ENCODE measurements around the gene AP3B1. TPM values are rescaled to one million over a fixed set of nuclear protein-coding genes. Genes with fewer than 3 reads are reported as not detected.

Gene AP3B1
- total and polyA plus RNA-seq, 2 donors (not counting 1 experiment from before 2014, with no cell fraction given) = 50.5 to 66.9 TPM

GRCh38 chr5:78318337-78318736, 23.8 kb upstream of the AP3B1 start:
- Histone ChIP-seq H3K9ac (ENCODE audit: insufficient read depth, low read length) (no peak overlapping the region), H4K20me1 (ENCODE audit: control insufficient read depth, extremely low read depth, insufficient read depth, low read length) (no peaks in the 10 kb centered on the region), H3K79me2 (ENCODE audit: control insufficient read depth, insufficient read depth, low read length) (no peaks in the 10 kb centered on the region), H3K9me3 (ENCODE audit: control insufficient read depth, insufficient read depth, low read depth, low read length) (no peaks in the 10 kb centered on the region), H3K4me3 (replicated peaks in 1 of 4; ENCODE audit: control extremely low read depth in 1 of 4, insufficient read depth in 1 of 4, low read depth in 3 of 4, low read length in 4 of 4) (no peak overlapping the region), H3K4me2 (ENCODE audit: extremely low read depth, insufficient read depth, low read length) (no peak overlapping the region), H3K27me3 (ENCODE audit: control insufficient read depth, insufficient read depth, low read length) (no peaks in the 10 kb centered on the region), H3K27ac (ENCODE audit: insufficient read depth, low read length) (no peak overlapping the region), H3K36me3 (ENCODE audit: control insufficient read depth, insufficient read depth, low read length) (no peaks in the 10 kb centered on the region), H3K4me1 (ENCODE audit: control insufficient read depth, extremely low read depth, insufficient read depth, low read length) (no peaks in the 10 kb centered on the region), H2AFZ (ENCODE audit: low read length) (no peak overlapping the region)
- TF ChIP-seq EZH2 (IDR thresholded peaks at IDR 0.05; ENCODE audit: low read length, missing control alignments) = no peak
- no peak for TF ChIP-seq CTCF (conservative IDR thresholded peaks at IDR 0.05 in 1 of 2, IDR thresholded peaks at IDR 0.05 in 1 of 2; ENCODE audit: low read depth in 1 of 2, low read length in 2 of 2)
- no peak for DNase-seq (ENCODE audit: low read depth in 2 of 2)

GRCh38 chr5:78317515-78317914, 23.0 kb upstream of the AP3B1 start:
- H3K4me3 ChIP-seq (replicated peaks in 1 of 4; ENCODE audit: control extremely low read depth in 1 of 4, insufficient read depth in 1 of 4, low read depth in 3 of 4, low read length in 4 of 4) = no peak overlapping the region
- H3K4me2 ChIP-seq (ENCODE audit: extremely low read depth, insufficient read depth, low read length) = no peak overlapping the region
- H3K27me3 ChIP-seq (ENCODE audit: control insufficient read depth, insufficient read depth, low read length) = no peaks in the 10 kb centered on the region
- H3K9ac ChIP-seq (ENCODE audit: insufficient read depth, low read length) = no peak overlapping the region
- no peaks in the 10 kb centered on the region for H4K20me1 ChIP-seq (ENCODE audit: control insufficient read depth, extremely low read depth, insufficient read depth, low read length)
- H3K27ac ChIP-seq (ENCODE audit: insufficient read depth, low read length) = no peak overlapping the region
- no peak overlapping the region for H2AFZ ChIP-seq (ENCODE audit: low read length)
- no peaks in the 10 kb centered on the region for H3K9me3 ChIP-seq (ENCODE audit: control insufficient read depth, insufficient read depth, low read depth, low read length)
- H3K79me2 ChIP-seq (ENCODE audit: control insufficient read depth, insufficient read depth, low read length) = no peaks in the 10 kb centered on the region
- H3K4me1 ChIP-seq (ENCODE audit: control insufficient read depth, extremely low read depth, insufficient read depth, low read length) = no peaks in the 10 kb centered on the region
- no peak for DNase-seq (ENCODE audit: low read depth in 2 of 2)
- TF ChIP-seq EZH2 (IDR thresholded peaks at IDR 0.05; ENCODE audit: low read length, missing control alignments) (no peak), CTCF (conservative IDR thresholded peaks at IDR 0.05 in 1 of 2, IDR thresholded peaks at IDR 0.05 in 1 of 2; ENCODE audit: low read depth in 1 of 2, low read length in 2 of 2) (no peak)
- no peaks in the 10 kb centered on the region for H3K36me3 ChIP-seq (ENCODE audit: control insufficient read depth, insufficient read depth, low read length)

- Histone ChIP-seq H3K4me3 (replicated peaks in 1 of 4; ENCODE audit: control extremely low read depth in 1 of 4, insufficient read depth in 1 of 4, low read depth in 3 of 4, low read length in 4 of 4) (no peak overlapping the region), H2AFZ (ENCODE audit: low read length) (no peak overlapping the region), H3K79me2 (ENCODE audit: control insufficient read depth, insufficient read depth, low read length) (no peaks in the 10 kb centered on the region), H3K9ac (ENCODE audit: insufficient read depth, low read length) (no peak overlapping the region), H4K20me1 (ENCODE audit: control insufficient read depth, extremely low read depth, insufficient read depth, low read length) (no peaks in the 10 kb centered on the region), H3K9me3 (ENCODE audit: control insufficient read depth, insufficient read depth, low read depth, low read length) (no peaks in the 10 kb centered on the region), H3K27ac (ENCODE audit: insufficient read depth, low read length) (no peak overlapping the region), H3K4me2 (ENCODE audit: extremely low read depth, insufficient read depth, low read length) (no peak overlapping the region), H3K4me1 (ENCODE audit: control insufficient read depth, extremely low read depth, insufficient read depth, low read length) (no peaks in the 10 kb centered on the region), H3K36me3 (ENCODE audit: control insufficient read depth, insufficient read depth, low read length) (no peaks in the 10 kb centered on the region), H3K27me3 (ENCODE audit: control insufficient read depth, insufficient read depth, low read length) (peaks cover 7% of the 10 kb centered on the region)
- DNase-seq (ENCODE audit: low read depth in 2 of 2) = no peak
- TF ChIP-seq EZH2 (IDR thresholded peaks at IDR 0.05; ENCODE audit: low read length, missing control alignments) = no peak
- no peak for TF ChIP-seq CTCF (conservative IDR thresholded peaks at IDR 0.05 in 1 of 2, IDR thresholded peaks at IDR 0.05 in 1 of 2; ENCODE audit: low read depth in 1 of 2, low read length in 2 of 2)
Measured at GRCh38 chr5:78308703-78309102, 14.2 kb upstream of the AP3B1 start.

Data from fibroblast of lung (primary cell).